AG04449 (cell line): Measurements from ENCODE around the gene LHX6.

Source experiments
- CTCF ChIA-PET: fragments of 350-600 bp; formaldehyde crosslinking; extraction: SDS; loops from one replicate; lab custom pipeline; 2021; ENCODE audit warnings: antibody characterized with exemption; lab: Yijun Ruan, JAX
- POLR2A ChIA-PET: fragments of 400-600, 350-600 bp; formaldehyde crosslinking; extraction: SDS; loops from one replicate; lab custom pipeline; 2020; ENCODE audit warnings: antibody characterized with exemption, inconsistent platforms; lab: Yijun Ruan, JAX
- DNase-seq: peaks from one replicate; pipeline ENCODE4 v3.0.0-alpha.2; 2010; ENCODE audit warnings: low read depth, low spot score
- H3K4me3 ChIP-seq: 2 replicates; pipeline ENCODE4 v1.5.1; 2011; ENCODE audit warnings: low read depth, mild to moderate bottlenecking, control low read depth, low read length
- CTCF ChIP-seq: IDR thresholded peaks from one replicate; pipeline ENCODE4 v1.5.1; 2011; ENCODE audit warnings: mild to moderate bottlenecking, moderate library complexity, low read length, control low read depth, inconsistent platforms; ENCODE audit not compliant: insufficient read depth; ENCODE audit errors: missing control alignments

Gene LHX6

GRCh38 chr9:122246666-122247065 is 17.9 kb upstream of the LHX6 start:
- no peak for TF ChIP-seq CTCF
- no peak for DNase-seq
- POLR2A ChIA-PET: no interaction called here
- CTCF ChIA-PET: no interaction called here
- no peak overlapping the region for H3K4me3 ChIP-seq

GRCh38 chr9:122244349-122244748 is 15.6 kb upstream of the LHX6 start:
- ChIA-PET CTCF (interaction anchor here (1.2 to 1.5 kb wide), 2 partner anchors 10 to 18 kb away, joined by 3 read pairs; no protein-coding TSS in a partner anchor), POLR2A (no interaction called here)
- no peak for DNase-seq
- TF ChIP-seq CTCF: no peak
- no peak overlapping the region for H3K4me3 ChIP-seq

GRCh38 chr9:122239722-122240121 is 11.0 kb upstream of the LHX6 start:
- CTCF ChIA-PET: interaction anchor here (0.9 kb wide), 1 partner anchor 113 kb away, joined by 3 read pairs; no protein-coding TSS in a partner anchor
- POLR2A ChIA-PET: no interaction called here
- H3K4me3 ChIP-seq: no peak overlapping the region
- no peak for TF ChIP-seq CTCF
- no peak for DNase-seq

GRCh38 chr9:122236681-122237080 is 7.9 kb upstream of the LHX6 start:
- no peak overlapping the region for H3K4me3 ChIP-seq
- ChIA-PET POLR2A (no interaction called here), CTCF (interaction anchor here (0.5 kb wide), 1 partner anchor 92 kb away, joined by 3 read pairs; no protein-coding TSS in a partner anchor)
- no peak for DNase-seq
- TF ChIP-seq CTCF: no peak

GRCh38 chr9:122234022-122234748 is 5.4 kb upstream of the LHX6 start:
- DNase-seq: no peak
- ChIA-PET CTCF (interaction anchor here (1.6 kb wide), 1 partner anchor 11 kb away, joined by 3 read pairs; no protein-coding TSS in a partner anchor), POLR2A (no interaction called here)
- no peak for TF ChIP-seq CTCF
- H3K4me3 ChIP-seq: no peak overlapping the region

GRCh38 chr9:122232796-122233306 is 4.1 kb upstream of the LHX6 start:
- DNase-seq: no peak
- ChIA-PET CTCF (interaction anchor here (1.2 to 2.1 kb wide), 2 partner anchors 107 to 108 kb away, joined by 4 to 7 read pairs; no protein-coding TSS in a partner anchor), POLR2A (interaction anchor here (0.7 kb wide), 1 partner anchor 17 kb away, joined by 3 read pairs; no protein-coding TSS in a partner anchor)
- no peak for TF ChIP-seq CTCF
- no peak overlapping the region for H3K4me3 ChIP-seq
